Measurements from ENCODE around the gene GRID2.
"Not testable (repeated sequence)": the region's sequence is repeated elsewhere in the genome, so short reads cannot be mapped to it uniquely, and the experiment has no call there.

The GRID2 gene

GRCh38 chr4:93617606-93618005, 1313.8 kb downstream of the GRID2 start:
- DNase-seq = no peak

DNA sequence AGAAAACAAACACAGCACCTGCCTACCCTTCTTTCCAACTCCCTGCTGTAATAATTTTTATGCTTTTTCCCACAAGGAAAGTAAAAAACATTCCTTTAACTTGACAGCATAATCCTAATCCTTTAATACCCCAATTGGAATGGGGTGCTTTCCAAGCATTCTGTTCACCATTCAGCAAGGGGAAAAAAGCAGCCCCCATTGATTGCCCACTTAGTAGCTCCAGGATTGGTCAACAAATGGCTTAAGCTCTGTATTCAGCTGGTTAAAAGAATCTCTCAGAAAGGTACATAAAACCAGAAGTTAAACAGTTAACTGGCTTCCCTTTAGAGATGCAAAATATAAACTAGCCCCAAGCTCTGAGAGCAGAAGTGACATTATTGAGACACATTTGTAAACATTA, 1330.0 kb downstream of the GRID2 start:
- no peak for DNase-seq

DNA sequence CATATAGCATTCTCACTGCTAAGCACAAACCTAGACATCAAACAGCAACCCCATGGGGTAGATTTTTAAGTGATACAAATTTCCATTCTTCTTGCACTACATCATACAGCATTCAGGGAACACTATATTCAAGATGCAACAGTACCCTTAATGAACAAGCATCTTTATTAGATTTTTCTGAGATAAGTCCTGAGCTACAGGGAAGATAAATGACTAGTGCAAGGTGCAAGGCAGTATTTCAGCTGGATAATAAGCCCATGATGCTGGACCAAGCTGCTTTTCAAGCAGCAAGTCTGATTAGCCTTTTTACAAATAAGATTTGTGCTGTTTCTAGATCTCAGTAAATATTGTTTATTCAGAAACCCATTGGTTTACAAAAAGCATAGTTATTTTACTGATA, 1332.2 kb downstream of the GRID2 start:
- no peak for DNase-seq

- no peak for DNase-seq
Measured at GRCh38 chr4:93645120-93645519, 1341.4 kb downstream of the GRID2 start.

GRCh38 chr4:93646233-93646930, 1342.6 kb downstream of the GRID2 start:
- no peak for DNase-seq

- no peak for DNase-seq
Measured at GRCh38 chr4:93648258-93648657, 1344.5 kb downstream of the GRID2 start.

DNA sequence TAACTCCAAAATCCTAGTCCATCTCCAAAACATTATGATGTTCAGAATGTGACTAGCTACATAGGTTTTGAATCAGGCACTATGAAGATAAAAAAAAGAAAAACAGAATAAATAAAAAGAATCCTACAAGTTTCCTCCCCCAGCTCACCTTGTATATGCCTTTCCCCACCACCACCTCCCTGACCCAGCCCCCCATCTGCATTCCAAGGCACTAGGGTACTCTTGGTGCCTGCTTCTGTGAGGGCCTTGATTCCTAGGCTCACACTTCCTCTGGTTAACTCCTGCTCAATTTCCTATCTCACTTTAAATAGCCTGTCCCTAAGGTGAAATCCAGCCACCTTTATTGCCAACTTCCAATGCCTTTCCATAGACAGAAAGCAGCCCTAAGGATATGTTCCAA, 1346.1 kb downstream of the GRID2 start:
- no peak for DNase-seq

DNA sequence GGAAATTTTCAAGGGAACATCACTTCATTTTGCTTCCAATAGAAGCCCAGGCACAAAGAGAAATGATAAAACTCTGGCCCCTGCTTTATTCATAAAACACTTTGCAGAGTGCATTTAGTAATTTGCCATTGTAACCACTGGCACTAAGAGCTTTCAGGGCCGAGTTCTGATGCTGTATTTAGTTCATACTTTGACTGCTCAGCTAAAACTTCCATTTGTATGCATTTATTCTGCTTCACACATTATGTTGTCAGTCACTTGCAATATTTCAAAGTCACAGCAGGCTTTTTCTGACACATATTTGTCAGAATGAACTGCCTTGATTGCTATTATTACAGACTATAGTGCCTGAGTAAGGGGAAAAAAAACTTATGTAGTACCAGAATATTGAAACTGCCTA, 1350.4 kb downstream of the GRID2 start:
- no peak for DNase-seq

DNA sequence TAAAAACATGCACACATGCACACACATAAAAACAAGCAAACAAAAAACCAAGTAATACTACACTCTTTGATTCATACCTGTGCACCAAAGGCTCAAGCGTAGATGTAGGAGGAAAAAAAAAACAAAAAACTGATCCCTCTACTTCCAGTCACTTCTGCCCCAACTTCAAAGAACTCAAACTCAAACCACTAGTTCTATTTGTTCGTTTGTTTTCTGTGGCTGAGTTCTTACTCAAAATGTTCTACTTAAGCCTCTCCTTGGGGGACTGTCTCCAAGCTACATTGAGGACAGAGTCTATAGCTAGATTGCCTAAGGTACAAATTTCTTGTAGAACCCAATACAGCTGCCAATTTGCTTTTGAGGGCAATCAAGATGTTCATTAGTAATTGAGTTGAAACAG, 1353.8 kb downstream of the GRID2 start:
- no peak for DNase-seq

DNA sequence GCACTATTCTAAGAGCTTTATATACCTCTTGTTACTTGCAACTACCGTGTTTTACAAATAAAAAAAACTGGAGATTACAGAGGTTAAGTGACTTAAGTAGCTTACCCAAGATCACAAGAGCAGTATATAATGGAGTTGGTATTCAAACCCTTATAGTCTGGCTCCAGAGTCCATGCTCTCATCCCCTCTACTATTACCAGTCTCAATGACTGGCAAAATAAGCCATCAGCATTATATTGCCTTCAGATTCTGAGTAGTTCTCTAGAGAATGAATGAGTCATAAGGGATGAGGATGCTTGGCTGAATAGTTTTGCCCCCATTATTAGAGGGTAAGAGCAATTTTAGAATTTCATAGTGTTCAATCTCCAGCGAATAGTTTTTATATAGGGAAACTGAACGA, 1354.7 kb downstream of the GRID2 start:
- DNase-seq = no peak

DNA sequence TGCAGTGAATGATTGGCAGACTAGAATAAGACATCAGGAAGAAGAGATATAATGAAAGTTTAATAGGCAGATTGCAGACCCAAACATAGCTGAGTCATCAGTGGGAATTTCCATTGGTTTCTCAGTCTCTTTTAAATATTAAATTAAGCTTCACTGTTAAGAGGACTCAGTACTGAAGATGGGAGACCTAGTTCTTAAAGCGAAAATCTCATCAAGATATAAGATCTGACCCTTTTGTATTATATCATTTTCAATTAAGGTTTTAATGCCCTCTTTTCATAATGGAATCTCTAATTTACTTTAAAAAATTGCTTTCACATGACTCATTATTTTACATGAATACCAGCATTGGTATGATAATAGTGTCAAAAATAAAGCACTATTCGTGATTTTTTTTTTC, 1355.9 kb downstream of the GRID2 start:
- DNase-seq = no peak

DNA sequence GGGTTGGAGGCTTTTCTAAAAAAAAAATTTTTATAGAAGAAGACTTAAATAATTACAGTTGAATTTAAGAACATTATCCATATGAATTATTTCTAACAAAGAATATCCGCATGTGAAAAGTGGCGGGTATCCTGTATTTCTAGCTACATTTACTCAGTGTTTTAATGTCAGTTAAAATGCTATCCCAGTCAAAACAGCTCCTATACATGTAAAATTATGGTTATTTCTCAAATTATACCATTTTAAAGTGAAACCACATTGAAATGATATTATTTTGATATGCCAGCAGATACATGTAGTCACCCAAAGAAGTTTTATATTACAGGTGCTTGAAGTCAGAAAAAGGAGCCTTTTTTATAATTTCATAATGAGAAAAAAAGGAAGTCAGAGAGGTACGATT, 1356.3 kb downstream of the GRID2 start:
- DNase-seq = no peak

DNA sequence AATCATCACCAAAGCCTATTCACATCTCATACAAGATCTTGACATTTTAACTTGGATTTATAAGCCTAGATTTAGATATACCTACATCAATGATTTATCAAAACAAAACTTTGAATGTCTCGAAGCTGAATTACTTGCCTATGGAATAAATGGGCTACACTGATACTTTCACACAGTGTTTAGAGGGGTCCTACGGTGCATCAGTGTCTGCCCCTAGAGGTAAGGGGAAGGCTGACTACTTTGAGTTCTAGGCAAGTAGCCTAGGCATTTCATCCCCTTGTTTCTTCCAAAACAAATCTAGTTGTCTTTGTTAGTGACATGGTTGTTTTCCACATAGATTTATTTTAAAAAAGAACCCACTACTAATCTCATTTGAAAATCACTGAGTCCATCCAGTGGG, 1366.7 kb downstream of the GRID2 start:
- no peak for DNase-seq

- DNase-seq = no peak
Measured at GRCh38 chr4:93671093-93671492, 1367.3 kb downstream of the GRID2 start.

- DNase-seq = not testable (repeated sequence)
Measured at GRCh38 chr4:93676937-93677336, 1373.2 kb downstream of the GRID2 start.

GRCh38 chr4:93684571-93684970, 1380.8 kb downstream of the GRID2 start:
- DNase-seq = no peak

DNA sequence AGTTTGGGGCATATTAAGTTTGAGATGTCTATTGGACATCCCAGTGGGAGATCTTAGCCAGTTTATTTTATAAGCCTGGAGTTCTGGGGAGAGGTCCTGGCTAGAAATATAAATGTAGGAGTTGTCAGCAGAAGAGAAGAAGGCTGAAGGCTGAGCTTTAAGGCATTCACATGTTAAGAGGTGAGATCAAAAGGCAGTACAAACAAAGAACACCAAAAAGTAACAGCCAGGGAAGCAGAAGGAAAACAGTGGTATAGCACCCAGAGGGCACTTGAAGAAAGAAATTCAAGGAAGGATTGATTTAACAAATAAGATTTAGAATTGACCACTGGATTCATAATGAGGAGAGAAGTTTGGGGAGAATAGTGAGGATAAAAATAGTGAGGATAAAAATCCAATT, 1383.5 kb downstream of the GRID2 start:
- DNase-seq = no peak

DNA sequence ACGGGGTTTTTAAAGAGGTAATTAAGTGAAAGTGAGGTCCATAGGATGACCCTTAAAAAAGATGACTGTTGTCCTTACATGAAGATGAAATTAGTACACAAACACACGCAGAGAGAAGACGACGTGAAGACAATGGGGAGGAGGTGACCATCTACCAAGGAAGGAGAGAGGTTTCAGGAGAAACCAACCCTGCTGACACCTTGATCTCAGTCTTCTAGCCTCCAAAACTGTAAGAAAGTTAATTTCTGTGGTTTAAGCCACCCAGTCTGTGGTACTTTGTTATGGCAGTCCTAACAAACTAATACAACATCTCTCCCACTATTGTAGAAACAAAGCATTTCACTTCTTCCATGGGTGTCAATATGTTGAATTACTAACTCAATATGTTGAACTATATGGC, 1385.2 kb downstream of the GRID2 start:
- DNase-seq = no peak

DNA sequence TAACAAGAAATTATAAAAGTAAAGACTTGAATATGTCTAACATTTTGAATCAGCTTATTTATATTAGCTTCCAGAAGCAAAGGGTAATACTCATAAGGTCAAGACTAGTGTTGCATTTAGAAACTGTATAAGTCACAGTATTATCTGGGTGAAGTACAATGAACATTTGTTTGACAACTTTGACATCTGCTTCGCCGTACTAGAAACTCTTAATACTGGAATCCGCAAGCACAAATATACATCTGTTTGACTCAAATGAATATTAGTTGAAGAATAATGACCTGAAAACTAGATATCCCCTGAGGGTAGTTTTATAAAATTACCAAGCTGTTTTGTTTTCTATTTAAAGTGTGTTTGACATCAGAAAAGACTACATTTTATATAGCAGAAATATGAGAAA, 1389.4 kb downstream of the GRID2 start:
- no peak for DNase-seq

DNA sequence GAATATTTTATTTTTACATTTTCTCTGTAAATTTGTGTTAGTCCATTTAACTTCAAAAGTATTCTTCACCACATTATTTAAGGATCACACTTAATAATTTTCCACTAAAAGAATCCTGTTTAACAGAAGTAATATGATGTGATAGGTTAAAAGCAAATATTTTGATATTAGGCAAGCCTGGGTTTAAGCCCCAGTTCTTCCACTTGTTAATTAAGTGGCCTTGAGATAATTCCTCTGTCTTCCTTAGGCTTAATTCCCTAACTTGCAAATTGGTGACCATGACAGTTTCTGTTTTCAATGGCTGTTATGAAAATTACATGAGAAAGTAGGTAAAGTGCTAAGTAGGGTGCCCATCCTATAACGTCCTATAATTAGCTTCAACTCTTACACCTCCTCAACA, 1394.9 kb downstream of the GRID2 start:
- no peak for DNase-seq

DNA sequence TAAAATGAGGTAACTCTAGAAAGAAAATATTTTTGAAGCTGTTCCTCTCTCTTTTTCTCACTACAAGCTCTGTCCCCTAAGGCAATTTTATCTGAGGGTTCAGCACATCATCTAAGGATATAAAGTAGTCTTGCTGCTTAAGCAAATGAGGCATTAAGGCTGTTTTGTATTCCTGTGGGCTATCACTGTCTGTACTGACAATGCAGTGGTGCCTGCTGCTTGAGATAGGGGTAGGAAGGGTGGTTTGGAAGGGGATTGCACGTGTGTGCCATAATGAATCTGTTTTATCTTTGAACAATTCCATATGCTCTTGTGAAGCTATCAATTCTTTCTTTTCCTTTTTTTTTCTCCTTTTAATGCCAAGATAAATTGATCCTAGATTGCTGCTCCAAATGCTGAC, 1396.8 kb downstream of the GRID2 start:
- DNase-seq = no peak

DNA sequence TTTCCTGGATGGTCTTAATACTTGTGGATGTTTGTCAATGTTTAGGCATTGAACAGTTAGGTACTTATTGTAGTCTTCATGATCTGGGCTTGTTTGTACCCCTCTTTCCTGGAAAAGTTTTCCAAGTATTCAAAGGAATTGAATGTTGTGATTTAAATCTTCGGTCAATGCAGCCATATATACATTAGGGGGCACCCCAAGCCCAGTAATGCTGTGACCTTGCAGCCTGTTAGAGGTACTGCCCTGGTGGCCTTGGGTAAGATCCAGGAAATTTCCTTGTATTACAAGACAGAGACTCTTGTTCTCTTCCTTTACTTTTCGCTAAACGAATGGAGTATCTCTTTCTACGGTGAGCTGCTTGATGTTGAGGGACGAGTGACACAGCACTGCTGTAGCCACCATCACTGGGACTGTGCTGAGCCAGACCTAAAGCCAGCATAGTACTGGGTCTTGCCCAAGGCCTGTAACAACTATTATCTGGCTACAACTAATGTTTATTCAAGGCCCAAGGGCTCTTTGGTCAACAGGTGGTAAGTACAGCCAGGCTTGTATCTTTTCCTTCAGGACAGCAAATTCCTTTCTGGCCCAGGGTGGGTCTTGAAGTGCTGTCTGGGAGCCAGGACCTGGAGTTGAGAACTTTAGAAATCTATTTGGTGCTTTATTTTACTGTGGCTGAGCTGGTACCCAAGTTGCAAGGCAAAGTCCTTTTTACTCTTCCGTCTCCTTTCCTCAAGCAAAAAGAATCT, 1406.5 kb downstream of the GRID2 start:
- DNase-seq = no peak

DNA sequence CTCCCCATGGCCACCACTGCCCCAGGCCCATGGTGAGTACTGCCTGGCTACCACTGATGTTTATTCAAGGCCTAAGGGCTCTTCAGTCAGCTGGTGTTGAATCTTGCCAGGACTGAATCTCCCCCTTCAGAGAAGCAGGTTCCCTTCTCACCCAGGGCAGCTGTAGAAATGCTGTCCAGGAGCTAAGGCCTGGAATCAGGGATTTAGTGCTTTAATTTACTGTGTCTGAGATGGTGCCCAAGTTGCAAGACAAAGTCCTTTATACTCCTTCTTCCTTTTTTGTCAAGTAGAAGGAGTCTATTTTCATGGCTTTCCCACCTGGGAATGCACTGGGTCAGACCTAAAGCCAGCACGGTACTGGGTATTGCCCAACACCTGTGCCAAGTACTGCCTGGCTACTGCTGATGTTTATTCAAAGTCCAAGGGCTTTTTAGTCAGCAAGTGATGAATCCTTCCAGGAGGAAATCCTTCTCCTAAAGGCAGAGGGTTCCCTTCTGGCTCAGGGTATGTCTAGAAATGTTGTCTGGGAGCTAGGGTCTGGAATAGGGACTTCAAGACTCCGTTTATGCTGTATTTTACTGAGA, 1407.2 kb downstream of the GRID2 start:
- DNase-seq = no peak

- DNase-seq = no peak
Measured at GRCh38 chr4:93718233-93718632, 1414.5 kb downstream of the GRID2 start.

Measured in CD4-positive, alpha-beta T cell treated with Interleukin-1 beta for 1 hour (primary cell).